ENCODE results near the gene DAP. TPM values are rescaled to one million over a fixed set of nuclear protein-coding genes. Genes with fewer than 3 reads are reported as not detected.

The DAP gene
- total RNA-seq, 1 experiment from 2014 or later: 95.9 TPM

DNA sequence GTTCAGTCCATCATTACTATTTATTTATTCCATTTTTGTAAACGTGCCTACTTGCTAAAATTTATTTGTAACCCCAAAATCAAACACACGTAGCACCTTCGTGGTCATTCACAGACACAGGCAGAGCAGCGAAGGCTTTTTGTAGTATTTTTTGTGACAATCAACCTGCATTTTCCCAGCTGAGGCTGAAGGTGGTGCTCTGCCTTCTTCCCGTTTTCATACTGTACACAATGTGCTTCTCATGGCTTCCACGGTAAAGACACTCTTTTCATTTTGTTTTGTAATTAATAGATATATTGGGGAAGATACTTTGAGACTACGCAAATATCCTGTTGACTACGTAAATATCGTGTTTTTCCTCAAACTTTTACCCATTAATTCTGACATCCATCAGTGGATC lies 19.4 kb downstream of the DAP start:
- Histone ChIP-seq H3K36me3 (ENCODE audit: insufficient read depth, low read length, poor library complexity, severe bottlenecking) (peaks cover 40% of the 10 kb centered on the region), H3K4me3 (ENCODE audit: low read depth, low read length, poor library complexity, severe bottlenecking) (no peak overlapping the region), H3K4me1 (ENCODE audit: insufficient read depth, low read length, poor library complexity, severe bottlenecking) (no peaks in the 10 kb centered on the region), H3K27ac (ENCODE audit: low read depth, low read length, poor library complexity, severe bottlenecking) (no peak overlapping the region), H3K27me3 (replicated peaks; ENCODE audit: insufficient read depth, low read depth, low read length, poor library complexity) (no peaks in the 10 kb centered on the region), H3K9me3 (ENCODE audit: low read depth, low read length, poor library complexity, severe bottlenecking) (peaks cover 21% of the 10 kb centered on the region)
- no peak for DNase-seq (ENCODE audit: low spot score)
- no TSS peak for BruUV-seq (replicated peaks)
- TF ChIP-seq, protein P1, sequence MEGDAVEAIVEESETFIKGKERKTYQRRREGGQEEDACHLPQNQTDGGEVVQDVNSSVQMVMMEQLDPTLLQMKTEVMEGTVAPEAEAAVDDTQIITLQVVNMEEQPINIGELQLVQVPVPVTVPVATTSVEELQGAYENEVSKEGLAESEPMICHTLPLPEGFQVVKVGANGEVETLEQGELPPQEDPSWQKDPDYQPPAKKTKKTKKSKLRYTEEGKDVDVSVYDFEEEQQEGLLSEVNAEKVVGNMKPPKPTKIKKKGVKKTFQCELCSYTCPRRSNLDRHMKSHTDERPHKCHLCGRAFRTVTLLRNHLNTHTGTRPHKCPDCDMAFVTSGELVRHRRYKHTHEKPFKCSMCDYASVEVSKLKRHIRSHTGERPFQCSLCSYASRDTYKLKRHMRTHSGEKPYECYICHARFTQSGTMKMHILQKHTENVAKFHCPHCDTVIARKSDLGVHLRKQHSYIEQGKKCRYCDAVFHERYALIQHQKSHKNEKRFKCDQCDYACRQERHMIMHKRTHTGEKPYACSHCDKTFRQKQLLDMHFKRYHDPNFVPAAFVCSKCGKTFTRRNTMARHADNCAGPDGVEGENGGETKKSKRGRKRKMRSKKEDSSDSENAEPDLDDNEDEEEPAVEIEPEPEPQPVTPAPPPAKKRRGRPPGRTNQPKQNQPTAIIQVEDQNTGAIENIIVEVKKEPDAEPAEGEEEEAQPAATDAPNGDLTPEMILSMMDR (conservative IDR thresholded peaks at IDR 0.05; ENCODE audit: low read depth, low read length): no peak; the same call in 1 of the 2 replicates
- TF ChIP-seq EZH2 (IDR thresholded peaks at IDR 0.05; ENCODE audit: borderline replicate concordance, low read depth, low read length, poor library complexity, severe bottlenecking): no peak
- ChIA-PET CTCF (no interaction called here), POLR2A (ENCODE audit: low non-redundant PET) (no interaction called here)
- intact Hi-C loops (cut with micrococcal nuclease; ENCODE audit: unreplicated experiment): no loop called here

DNA sequence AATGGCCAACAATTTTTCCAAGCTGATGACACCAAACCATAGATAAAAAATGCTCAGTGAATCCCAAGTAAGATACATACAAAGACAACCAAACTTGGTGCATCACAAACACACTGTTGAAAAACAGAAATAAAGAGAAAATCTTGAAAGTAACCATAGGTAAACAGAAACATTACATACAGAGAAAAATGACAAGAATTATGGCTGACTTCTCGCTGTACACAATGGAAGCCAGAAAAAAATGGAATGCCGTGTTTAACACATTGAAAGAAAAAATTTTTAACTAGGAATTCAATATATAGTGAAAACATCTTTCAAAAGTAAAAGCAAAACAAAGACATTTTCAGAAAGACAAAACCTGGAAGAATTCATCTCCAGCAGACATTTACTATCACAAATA lies 20.6 kb downstream of the DAP start:
- H3K9me3 ChIP-seq (ENCODE audit: low read depth, low read length, poor library complexity, severe bottlenecking): peaks cover 21% of the 10 kb centered on the region
- no peaks in the 10 kb centered on the region for H3K4me1 ChIP-seq (ENCODE audit: insufficient read depth, low read length, poor library complexity, severe bottlenecking)
- H3K27ac ChIP-seq (ENCODE audit: low read depth, low read length, poor library complexity, severe bottlenecking): no peak overlapping the region
- ChIA-PET CTCF (no interaction called here), POLR2A (ENCODE audit: low non-redundant PET) (no interaction called here)
- intact Hi-C loops (cut with micrococcal nuclease; ENCODE audit: unreplicated experiment): no loop called here
- no peak overlapping the region for H3K4me3 ChIP-seq (ENCODE audit: low read depth, low read length, poor library complexity, severe bottlenecking)
- DNase-seq (ENCODE audit: low spot score): no peak
- TF ChIP-seq EZH2 (IDR thresholded peaks at IDR 0.05; ENCODE audit: borderline replicate concordance, low read depth, low read length, poor library complexity, severe bottlenecking): no peak
- TF ChIP-seq, protein P1 (conservative IDR thresholded peaks at IDR 0.05; ENCODE audit: low read depth, low read length): no peak
- no TSS peak for BruUV-seq (replicated peaks)
- no peaks in the 10 kb centered on the region for H3K27me3 ChIP-seq (replicated peaks; ENCODE audit: insufficient read depth, low read depth, low read length, poor library complexity)
- H3K36me3 ChIP-seq (ENCODE audit: insufficient read depth, low read length, poor library complexity, severe bottlenecking): peaks cover 30% of the 10 kb centered on the region

DNA sequence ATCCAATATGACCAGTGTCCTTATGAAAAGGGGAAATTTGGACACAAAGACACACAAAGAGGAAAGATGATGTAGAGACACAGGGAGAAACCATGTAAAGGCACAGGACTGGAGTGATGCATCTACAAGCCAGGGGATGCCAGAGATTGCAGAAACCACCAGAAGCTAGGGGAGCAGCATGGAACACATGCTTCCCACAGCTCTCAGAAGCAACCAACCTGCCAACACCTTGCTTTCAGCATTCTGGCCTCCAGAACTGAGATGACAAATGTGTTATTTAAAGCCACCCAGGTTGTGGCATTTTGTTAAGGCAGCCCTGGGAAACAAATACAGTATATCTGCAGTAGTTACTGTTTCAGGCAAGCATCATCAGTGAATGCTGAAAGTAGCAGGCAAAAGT lies 23.2 kb downstream of the DAP start:
- intact Hi-C loops (cut with micrococcal nuclease; ENCODE audit: unreplicated experiment): no loop called here

More for the DNA sequence above, 23.2 kb downstream of the DAP start:
- no TSS peak for BruUV-seq (replicated peaks)
- CTCF ChIA-PET: no interaction called here
- Histone ChIP-seq H3K4me3 (ENCODE audit: low read depth, low read length, poor library complexity, severe bottlenecking) (no peak overlapping the region), H3K4me1 (ENCODE audit: insufficient read depth, low read length, poor library complexity, severe bottlenecking) (no peaks in the 10 kb centered on the region), H3K9me3 (ENCODE audit: low read depth, low read length, poor library complexity, severe bottlenecking) (peaks cover 21% of the 10 kb centered on the region), H3K27ac (ENCODE audit: low read depth, low read length, poor library complexity, severe bottlenecking) (no peak overlapping the region), H3K27me3 (replicated peaks; ENCODE audit: insufficient read depth, low read depth, low read length, poor library complexity) (no peaks in the 10 kb centered on the region), H3K36me3 (ENCODE audit: insufficient read depth, low read length, poor library complexity, severe bottlenecking) (peaks cover 19% of the 10 kb centered on the region)
- POLR2A ChIA-PET (ENCODE audit: low non-redundant PET): no interaction called here
- DNase-seq (ENCODE audit: low spot score): no peak
- no peak for TF ChIP-seq EZH2 (IDR thresholded peaks at IDR 0.05; ENCODE audit: borderline replicate concordance, low read depth, low read length, poor library complexity, severe bottlenecking)
- TF ChIP-seq, protein P1 (conservative IDR thresholded peaks at IDR 0.05; ENCODE audit: low read depth, low read length): no peak

All from A673 (cell line).